Ascending aorta (tissue), 2 donors: Measurements from ENCODE around the gene DRAM1. TPM values are rescaled to one million over a fixed set of nuclear protein-coding genes. Genes with fewer than 3 reads are reported as not detected.
"Not testable (repeated sequence)": the region's sequence is repeated elsewhere in the genome, so short reads cannot be mapped to it uniquely, and the experiment has no call there.

Source experiments
- DNase-seq, 2 donors: peaks; one replicate each; pipeline ENCODE4 v3.0.0-alpha.2; 2019; ENCODE audit warnings: low spot score in 2 of 2
- H3K27ac ChIP-seq, 2 donors: fragments of 200-600 bp; sonication (generic); one replicate each; pipeline ENCODE4 v1.5.1; 2016 to 2017; ENCODE audit warnings: mild to moderate bottlenecking in 1 of 2
- H3K27me3 ChIP-seq: fragments of 200-600 bp; sonication (generic); one replicate; pipeline ENCODE4 v1.5.1; 2017
- H3K36me3 ChIP-seq, 2 donors: fragments of 200-600 bp; sonication (generic); one replicate each; pipeline ENCODE4 v1.5.1; 2016
- H3K4me1 ChIP-seq, 2 donors: fragments of 200-600 bp; sonication (generic); one replicate each; pipeline ENCODE4 v1.5.1; 2016 to 2017; ENCODE audit warnings: mild to moderate bottlenecking in 1 of 2
- H3K4me3 ChIP-seq, 2 donors: fragments of 200-600 bp; sonication (generic); one replicate each; pipeline ENCODE4 v1.5.1; 2016 to 2017; ENCODE audit warnings: mild to moderate bottlenecking in 1 of 2
- H3K9me3 ChIP-seq, 2 donors: fragments of 200-600 bp; sonication (generic); one replicate each; pipeline ENCODE4 v1.5.1; 2016
- CTCF ChIP-seq, 3 experiments: fragments of 200-600 bp in 2 of 3; fragments of 450-650 bp in 1 of 3; sonication (generic) in 2 of 3; IDR thresholded peaks; one replicate each; pipeline ENCODE4 v1.5.1; 2016 to 2019; ENCODE audit warnings: antibody characterized with exemption in 3 of 3, mild to moderate bottlenecking in 1 of 3, moderate library complexity in 1 of 3
- intact Hi-C: fragments of 100-400 bp; cut with DNase I; formaldehyde crosslinking; loops from one replicate; pipeline ENCODE4 v1.15.1; 2023
- total RNA-seq: library from RNA; depleted of rRNA; stranded (reverse); fragments of >200 nt; gene quantifications from one replicate; pipeline ENCODE4 v1.1.0, GENCODE V29; 2016

Gene DRAM1
- total RNA-seq, 1 donor from 2014 or later = 8.8 TPM

GRCh38 chr12:101866615-101867373 lies 10.6 kb upstream of the DRAM1 start:
- H3K4me3 ChIP-seq = no peak overlapping the region
- peaks cover 0 to 3% of the 10 kb centered on the region in 2 donors for H3K9me3 ChIP-seq
- DNase-seq = no peak
- intact Hi-C loops = no loop called here
- H3K27me3 ChIP-seq = no peaks in the 10 kb centered on the region
- H3K27ac ChIP-seq = no peak overlapping the region
- no peaks in the 10 kb centered on the region for H3K4me1 ChIP-seq
- H3K36me3 ChIP-seq = no peaks in the 10 kb centered on the region
- no peak for TF ChIP-seq CTCF (IDR thresholded peaks at IDR 0.05)

GRCh38 chr12:101867619-101868018 lies 9.8 kb upstream of the DRAM1 start:
- H3K27me3 ChIP-seq, H3K4me1 ChIP-seq, H3K27ac ChIP-seq, H3K9me3 ChIP-seq, DNase-seq, H3K4me3 ChIP-seq, H3K36me3 ChIP-seq, intact Hi-C loops: not testable (repeated sequence)

- Histone ChIP-seq H3K36me3 (no peaks in the 10 kb centered on the region), H3K27ac (no peak overlapping the region), H3K4me1 (peaks cover 0 to 7% of the 10 kb centered on the region in 2 donors), H3K27me3 (no peaks in the 10 kb centered on the region), H3K9me3 (no peaks in the 10 kb centered on the region), H3K4me3 (no peak overlapping the region)
- intact Hi-C loops = no loop called here
- DNase-seq = no peak
- no peak for TF ChIP-seq CTCF (IDR thresholded peaks at IDR 0.05)
These were observed 6.5 kb upstream of the DRAM1 start for GRCh38 chr12:101870925-101871324.

- Histone ChIP-seq H3K4me1 (peaks cover 0 to 10% of the 10 kb centered on the region in 2 donors), H3K27me3 (no peaks in the 10 kb centered on the region), H3K36me3 (no peaks in the 10 kb centered on the region), H3K4me3 (no peak overlapping the region), H3K9me3 (no peaks in the 10 kb centered on the region), H3K27ac (peak overlapping the region; percentile 97 to 99)
- no peak for DNase-seq
- intact Hi-C loops = loop anchor here (5.0 kb wide), 2 partner anchors 178 to 1608 kb away; partner anchors contain the start of genes CHPT1, DEPDC4 and SCYL2
- no peak for TF ChIP-seq CTCF (IDR thresholded peaks at IDR 0.05)
These were observed 2.2 kb upstream of the DRAM1 start for GRCh38 chr12:101875162-101875561.

GRCh38 chr12:101876322-101876860 lies 989 bp upstream of the DRAM1 start:
- Histone ChIP-seq H3K4me3 (peak overlapping the region; percentile 65 to 80), H3K36me3 (no peaks in the 10 kb centered on the region), H3K27me3 (no peaks in the 10 kb centered on the region), H3K4me1 (peaks cover 0 to 13% of the 10 kb centered on the region in 2 donors), H3K9me3 (no peaks in the 10 kb centered on the region), H3K27ac (peak overlapping the region; percentile 97 to 99)
- TF ChIP-seq CTCF (IDR thresholded peaks at IDR 0.05) = no peak
- intact Hi-C loops = loop anchor here (2.0 to 5.0 kb wide), 4 partner anchors 14 to 1609 kb away; partner anchors contain the start of genes CHPT1, DEPDC4 and SCYL2
- no peak for DNase-seq

- H3K27ac ChIP-seq = peak overlapping the region; percentile 97 to 99
- intact Hi-C loops = loop anchor here (1.0 to 5.0 kb wide), 6 partner anchors 13 to 1611 kb away; partner anchors contain the start of genes CHPT1, DEPDC4 and SCYL2
- H3K4me1 ChIP-seq = peaks cover 0 to 13% of the 10 kb centered on the region in 2 donors
- H3K36me3 ChIP-seq = no peaks in the 10 kb centered on the region
- no peak for TF ChIP-seq CTCF (IDR thresholded peaks at IDR 0.05)
- H3K27me3 ChIP-seq = no peaks in the 10 kb centered on the region
- H3K4me3 ChIP-seq = peak overlapping the region; percentile 65 to 80
- H3K9me3 ChIP-seq = no peaks in the 10 kb centered on the region
- no peak for DNase-seq
These were observed 444 bp downstream of the DRAM1 start for GRCh38 chr12:101877806-101878242.
